ENCODE measurements around the gene EXOC6B.

The EXOC6B gene

GRCh38 chr2:72840066-72840465 lies 14.2 kb upstream of the EXOC6B start:
- no peak overlapping the region for H3K4me3 Mint-ChIP-seq

GRCh38 chr2:72837171-72837570 lies 11.3 kb upstream of the EXOC6B start:
- peaks cover 6% of the 10 kb centered on the region for H3K4me1 Mint-ChIP-seq
- no peaks in the 10 kb centered on the region for H3K9me3 Mint-ChIP-seq
- no peak for DNase-seq
- no peak for ATAC-seq
- no peak overlapping the region for H3K4me3 Mint-ChIP-seq
- no peak overlapping the region for H3K27ac Mint-ChIP-seq
- peaks cover 11% of the 10 kb centered on the region for H3K27me3 Mint-ChIP-seq

More at GRCh38 chr2:72840066-72840465, 14.2 kb upstream of the EXOC6B start:
- Mint-ChIP-seq H3K27ac (no peak overlapping the region), H3K27me3 (peaks cover 22% of the 10 kb centered on the region), H3K9me3 (no peaks in the 10 kb centered on the region), H3K4me1 (no peaks in the 10 kb centered on the region)
- DNase-seq (no peak), ATAC-seq (no peak)

- Mint-ChIP-seq H3K27ac (no peak overlapping the region), H3K27me3 (no peaks in the 10 kb centered on the region), H3K4me3 (no peak overlapping the region)
Observed at GRCh38 chr2:72835403-72835802, 9.6 kb upstream of the EXOC6B start.

GRCh38 chr2:72834596-72834995 lies 8.8 kb upstream of the EXOC6B start:
- DNase-seq (no peak), ATAC-seq (no peak)
- H3K4me3 Mint-ChIP-seq, result no peak overlapping the region
- no peaks in the 10 kb centered on the region for H3K9me3 Mint-ChIP-seq
- H3K4me1 Mint-ChIP-seq, result peaks cover 15% of the 10 kb centered on the region
- H3K27ac Mint-ChIP-seq, result no peak overlapping the region
- no peaks in the 10 kb centered on the region for H3K27me3 Mint-ChIP-seq

More at GRCh38 chr2:72835403-72835802, 9.6 kb upstream of the EXOC6B start:
- no peak for DNase-seq
- Mint-ChIP-seq H3K9me3 (no peaks in the 10 kb centered on the region), H3K4me1 (peaks cover 7% of the 10 kb centered on the region)
- ATAC-seq, result no peak

GRCh38 chr2:72833084-72833714 lies 7.4 kb upstream of the EXOC6B start:
- peak; percentile 61 for ATAC-seq
- Mint-ChIP-seq H3K27ac (no peak overlapping the region), H3K27me3 (no peaks in the 10 kb centered on the region), H3K9me3 (no peaks in the 10 kb centered on the region), H3K4me3 (no peak overlapping the region), H3K4me1 (peaks cover 24% of the 10 kb centered on the region)
- no peak for DNase-seq

GRCh38 chr2:72830273-72830672 lies 4.4 kb upstream of the EXOC6B start:
- H3K4me3 Mint-ChIP-seq, result no peak overlapping the region
- peaks cover 29% of the 10 kb centered on the region for H3K4me1 Mint-ChIP-seq
- H3K27ac Mint-ChIP-seq, result no peak overlapping the region
- ATAC-seq, result no peak
- no peaks in the 10 kb centered on the region for H3K27me3 Mint-ChIP-seq
- DNase-seq, result no peak
- no peaks in the 10 kb centered on the region for H3K9me3 Mint-ChIP-seq

- Mint-ChIP-seq H3K27ac (no peak overlapping the region), H3K27me3 (no peaks in the 10 kb centered on the region), H3K4me3 (no peak overlapping the region), H3K9me3 (no peaks in the 10 kb centered on the region), H3K4me1 (peaks cover 42% of the 10 kb centered on the region)
- no peak for ATAC-seq
- DNase-seq, result no peak
Observed at GRCh38 chr2:72828840-72829507, 3.1 kb upstream of the EXOC6B start.

GRCh38 chr2:72827966-72828646 lies 2.3 kb upstream of the EXOC6B start:
- Mint-ChIP-seq H3K4me3 (no peak overlapping the region), H3K27ac (no peak overlapping the region), H3K4me1 (peaks cover 41% of the 10 kb centered on the region), H3K27me3 (no peaks in the 10 kb centered on the region), H3K9me3 (no peaks in the 10 kb centered on the region)
- DNase-seq, result no peak
- no peak for ATAC-seq

GRCh38 chr2:72827487-72827886 lies 1.7 kb upstream of the EXOC6B start:
- Mint-ChIP-seq H3K4me3 (no peak overlapping the region), H3K9me3 (no peaks in the 10 kb centered on the region), H3K27me3 (no peaks in the 10 kb centered on the region), H3K27ac (no peak overlapping the region), H3K4me1 (peaks cover 44% of the 10 kb centered on the region)
- no peak for ATAC-seq
- no peak for DNase-seq

- Mint-ChIP-seq H3K27me3 (no peaks in the 10 kb centered on the region), H3K9me3 (no peaks in the 10 kb centered on the region), H3K27ac (peak overlapping the region in 1 of 2 donors; percentile 95), H3K4me3 (peak overlapping the region; percentile 92 to 97), H3K4me1 (peaks cover 50% of the 10 kb centered on the region)
- DNase-seq (no peak), ATAC-seq (no peak)
Observed at GRCh38 chr2:72826156-72826477, 284 bp upstream of the EXOC6B start.

- Mint-ChIP-seq H3K9me3 (no peaks in the 10 kb centered on the region), H3K4me1 (peaks cover 45% of the 10 kb centered on the region), H3K27me3 (no peaks in the 10 kb centered on the region), H3K27ac (no peak overlapping the region), H3K4me3 (peak overlapping the region; percentile 93 to 96)
- peak; percentile 42 for ATAC-seq
- DNase-seq, result no peak
Observed at GRCh38 chr2:72824224-72824842, 1.5 kb downstream of the EXOC6B start.

GRCh38 chr2:72822794-72823193 lies 3.0 kb downstream of the EXOC6B start:
- no peak for ATAC-seq
- no peaks in the 10 kb centered on the region for H3K9me3 Mint-ChIP-seq
- no peak overlapping the region for H3K27ac Mint-ChIP-seq
- DNase-seq, result no peak
- peaks cover 38% of the 10 kb centered on the region for H3K4me1 Mint-ChIP-seq
- H3K27me3 Mint-ChIP-seq, result no peaks in the 10 kb centered on the region
- H3K4me3 Mint-ChIP-seq, result no peak overlapping the region

- ATAC-seq (no peak), DNase-seq (no peak)
- no peaks in the 10 kb centered on the region for H3K27me3 Mint-ChIP-seq
- H3K4me3 Mint-ChIP-seq, result no peak overlapping the region
- peaks cover 38% of the 10 kb centered on the region for H3K4me1 Mint-ChIP-seq
- no peaks in the 10 kb centered on the region for H3K9me3 Mint-ChIP-seq
- no peak overlapping the region for H3K27ac Mint-ChIP-seq
Observed at GRCh38 chr2:72821983-72822382, 3.9 kb downstream of the EXOC6B start.

GRCh38 chr2:72821118-72821517 lies 4.7 kb downstream of the EXOC6B start:
- H3K4me1 Mint-ChIP-seq, result peaks cover 36% of the 10 kb centered on the region
- H3K27ac Mint-ChIP-seq, result no peak overlapping the region
- H3K4me3 Mint-ChIP-seq, result no peak overlapping the region
- H3K9me3 Mint-ChIP-seq, result no peaks in the 10 kb centered on the region
- DNase-seq, result no peak
- H3K27me3 Mint-ChIP-seq, result no peaks in the 10 kb centered on the region
- ATAC-seq, result no peak

- no peak for DNase-seq
- H3K4me1 Mint-ChIP-seq, result peaks cover 26% of the 10 kb centered on the region
- H3K9me3 Mint-ChIP-seq, result no peaks in the 10 kb centered on the region
- H3K27ac Mint-ChIP-seq, result no peak overlapping the region
- ATAC-seq, result no peak
- H3K27me3 Mint-ChIP-seq, result no peaks in the 10 kb centered on the region
- H3K4me3 Mint-ChIP-seq, result no peak overlapping the region
Observed at GRCh38 chr2:72819501-72819900, 6.3 kb downstream of the EXOC6B start.

GRCh38 chr2:72815655-72816278 lies 10.1 kb downstream of the EXOC6B start:
- ATAC-seq (no peak), DNase-seq (no peak)
- Mint-ChIP-seq H3K4me1 (peaks cover 12% of the 10 kb centered on the region), H3K9me3 (no peaks in the 10 kb centered on the region), H3K27me3 (no peaks in the 10 kb centered on the region), H3K27ac (no peak overlapping the region), H3K4me3 (no peak overlapping the region)

All from stimulated activated naive CD8-positive, alpha-beta T cell treated with anti-CD3 and anti-CD28 coated beads, Interleukin-15, amount 100 ng/mL, for 72 hours (primary cell).